Panc1 (cell line): Measurements from ENCODE around the gene EPN1. TPM values are rescaled to one million over a fixed set of nuclear protein-coding genes. Genes with fewer than 3 reads are reported as not detected.

Experiments
- ATAC-seq: fragments of 200-7000 bp; cut with Tn5 transposase; 2 replicates; pipeline ENCODE4 v1.9.1; 2020; ENCODE audit warnings: mild to moderate bottlenecking, moderate library complexity
- BruUV-seq: library from RNA; stranded (reverse); fragments of 400-500 nt; replicated peaks from 2 replicates; lab custom pipeline; 2021; lab: Mats Ljungman, UMichigan
- CTCF ChIA-PET: fragments of 300-600 bp; sonication (Branson Sonifier 250); formaldehyde crosslinking; loops from one replicate; lab custom pipeline; 2022; ENCODE audit warnings: antibody characterized with exemption; lab: Charles Lee
- POLR2A ChIA-PET: fragments of 300-600 bp; sonication (Branson Sonifier 250); formaldehyde crosslinking; loops from one replicate; lab custom pipeline; 2022; ENCODE audit warnings: antibody characterized with exemption; lab: Charles Lee
- DNase-seq: peaks from one replicate; pipeline ENCODE4 v3.0.0-alpha.2; 2010; ENCODE audit warnings: low read depth, low spot score
- H3K27ac ChIP-seq: 2 replicates; pipeline ENCODE4 v1.5.1; 2011; ENCODE audit warnings: mild to moderate bottlenecking, low read length, inconsistent platforms
- H3K27me3 ChIP-seq: fragments of 200-500 bp; sonication (Bioruptor generic); 2 replicates; pipeline ENCODE4 v1.6.0; 2014; ENCODE audit warnings: low read length, inconsistent platforms; ENCODE audit not compliant: control insufficient read depth, insufficient read depth
- H3K36me3 ChIP-seq: fragments of 200-500 bp; sonication (Bioruptor generic); 2 replicates; pipeline ENCODE4 v1.5.1; 2014; ENCODE audit warnings: inconsistent platforms, mild to moderate bottlenecking, low read length, moderate library complexity; ENCODE audit not compliant: control insufficient read depth, insufficient read depth
- H3K4me1 ChIP-seq: 2 replicates; pipeline ENCODE4 v1.5.1; 2011; ENCODE audit warnings: inconsistent platforms, mild to moderate bottlenecking, low read length, moderate library complexity; ENCODE audit not compliant: control insufficient read depth, insufficient read depth
- H3K4me3 ChIP-seq, 2 experiments: 2 replicates each; pipeline ENCODE4 v1.5.1; 2011 to 2012; ENCODE audit warnings: low read depth in 2 of 2, low read length in 2 of 2, mild to moderate bottlenecking in 2 of 2, inconsistent platforms in 1 of 2, moderate library complexity in 1 of 2
- H3K9me3 ChIP-seq: fragments of 200-500 bp; sonication (Bioruptor generic); 2 replicates; pipeline ENCODE4 v1.5.1; 2014; ENCODE audit warnings: low read depth, mild to moderate bottlenecking, inconsistent platforms, low read length, moderate library complexity; ENCODE audit not compliant: control insufficient read depth, insufficient read depth
- CTCF ChIP-seq: fragments of 450-650 bp; IDR thresholded peaks from 2 replicates; pipeline ENCODE4 v1.5.1; 2017; ENCODE audit warnings: mild to moderate bottlenecking
- POLR2AphosphoS5 ChIP-seq: IDR thresholded peaks from 2 replicates; pipeline ENCODE4 v1.6.1; 2012; ENCODE audit warnings: mild to moderate bottlenecking, low read depth, low read length, moderate library complexity
- REST ChIP-seq, 2 experiments: IDR thresholded peaks; 2 replicates each; pipeline ENCODE4 v1.6.1; 2011 to 2012; ENCODE audit warnings: low read depth in 2 of 2, control low read depth in 1 of 2, low read length in 1 of 2, mild to moderate bottlenecking in 1 of 2, moderate library complexity in 1 of 2; ENCODE audit not compliant: insufficient read depth in 1 of 2
- SIN3A ChIP-seq: IDR thresholded peaks from 2 replicates; pipeline ENCODE4 v1.6.1; 2012; ENCODE audit warnings: low read depth, mild to moderate bottlenecking, low read length, moderate library complexity, borderline replicate concordance; ENCODE audit not compliant: insufficient read depth
- TCF7L2 ChIP-seq: IDR thresholded peaks from 2 replicates; pipeline ENCODE4 v1.6.1; 2011; ENCODE audit warnings: mild to moderate bottlenecking, low read depth, low read length, inconsistent platforms
- in situ Hi-C: cut with HindIII; loops from 2 replicates; pipeline ENCODE4 v1.10.0; 2016; ENCODE audit warnings: low sequenced_read_pairs, low pct_unique_long_range_greater_than_20kb
- intact Hi-C: fragments of 100-400 bp; cut with micrococcal nuclease; formaldehyde crosslinking; loops from one replicate; pipeline ENCODE4 v1.10.0; 2022; ENCODE audit not compliant: unreplicated experiment
- total RNA-seq: library from RNA; stranded (reverse); gene quantifications from one replicate; pipeline ENCODE4 v1.2.1, GENCODE V29; 2021; ENCODE audit not compliant: unreplicated experiment

The EPN1 gene
- total RNA-seq, 1 experiment from 2014 or later: 361 TPM

GRCh38 chr19:55658846-55659459 is 16.1 kb upstream of the EPN1 start:
- in situ Hi-C loops: no loop called here
- no peak for DNase-seq
- Histone ChIP-seq H3K27ac (peak overlapping the region; percentile 99), H3K36me3 (peaks cover 41% of the 10 kb centered on the region), H3K27me3 (no peaks in the 10 kb centered on the region), H3K4me3 (peak overlapping the region in 1 of 2 experiments; percentile 72; a peak in 2 of 4 replicates), H3K9me3 (no peaks in the 10 kb centered on the region), H3K4me1 (peaks cover 36% of the 10 kb centered on the region)
- BruUV-seq: no TSS peak
- CTCF ChIA-PET: no interaction called here
- intact Hi-C loops: no loop called here
- TF ChIP-seq SIN3A (no peak), POLR2AphosphoS5 (no peak), TCF7L2 (no peak), REST (IDR thresholded peaks at IDR 0.05; ENCODE audit: insufficient read depth in 1 of 2, low read depth in 2 of 2, low read length in 1 of 2) (no peak), CTCF (no peak)
- ATAC-seq: no peak
- POLR2A ChIA-PET: no interaction called here

GRCh38 chr19:55659822-55660221 is 15.2 kb upstream of the EPN1 start:
- ATAC-seq: no peak
- Histone ChIP-seq H3K9me3 (no peaks in the 10 kb centered on the region), H3K27ac (peak overlapping the region; percentile 99), H3K4me3 (no peak overlapping the region), H3K36me3 (peaks cover 46% of the 10 kb centered on the region), H3K27me3 (no peaks in the 10 kb centered on the region), H3K4me1 (peaks cover 36% of the 10 kb centered on the region)
- TF ChIP-seq SIN3A (no peak), POLR2AphosphoS5 (no peak), TCF7L2 (no peak), CTCF (no peak), REST (IDR thresholded peaks at IDR 0.05; ENCODE audit: insufficient read depth in 1 of 2, low read depth in 2 of 2, low read length in 1 of 2) (no peak)
- BruUV-seq: no TSS peak
- in situ Hi-C loops (no loop called here), intact Hi-C loops (no loop called here)
- CTCF ChIA-PET: no interaction called here
- no peak for DNase-seq
- POLR2A ChIA-PET: no interaction called here
